Ascending aorta (tissue), 2 donors: ENCODE measurements around the gene SH3D21. TPM values are rescaled to one million over a fixed set of nuclear protein-coding genes. Genes with fewer than 3 reads are reported as not detected.

Source experiments
- DNase-seq, 2 donors: peaks; one replicate each; pipeline ENCODE4 v3.0.0-alpha.2; 2019; ENCODE audit warnings: low spot score in 2 of 2
- H3K27ac ChIP-seq, 2 donors: fragments of 200-600 bp; sonication (generic); one replicate each; pipeline ENCODE4 v1.5.1; 2016 to 2017; ENCODE audit warnings: mild to moderate bottlenecking in 1 of 2
- H3K27me3 ChIP-seq: fragments of 200-600 bp; sonication (generic); one replicate; pipeline ENCODE4 v1.5.1; 2017
- H3K36me3 ChIP-seq, 2 donors: fragments of 200-600 bp; sonication (generic); one replicate each; pipeline ENCODE4 v1.5.1; 2016
- H3K4me1 ChIP-seq, 2 donors: fragments of 200-600 bp; sonication (generic); one replicate each; pipeline ENCODE4 v1.5.1; 2016 to 2017; ENCODE audit warnings: mild to moderate bottlenecking in 1 of 2
- H3K4me3 ChIP-seq, 2 donors: fragments of 200-600 bp; sonication (generic); one replicate each; pipeline ENCODE4 v1.5.1; 2016 to 2017; ENCODE audit warnings: mild to moderate bottlenecking in 1 of 2
- H3K9me3 ChIP-seq, 2 donors: fragments of 200-600 bp; sonication (generic); one replicate each; pipeline ENCODE4 v1.5.1; 2016
- intact Hi-C: fragments of 100-400 bp; cut with DNase I; formaldehyde crosslinking; loops from one replicate; pipeline ENCODE4 v1.15.1; 2023
- total RNA-seq: library from RNA; depleted of rRNA; stranded (reverse); fragments of >200 nt; gene quantifications from one replicate; pipeline ENCODE4 v1.1.0, GENCODE V29; 2016
- TF ChIP-seq, protein P1 (sequence below), 3 experiments: fragments of 200-600 bp in 2 of 3; fragments of 450-650 bp in 1 of 3; sonication (generic) in 2 of 3; IDR thresholded peaks; one replicate each; pipeline ENCODE4 v1.5.1; 2016 to 2019; ENCODE audit warnings: antibody characterized with exemption in 3 of 3, mild to moderate bottlenecking in 1 of 3, moderate library complexity in 1 of 3

SH3D21 gene
- total RNA-seq, 1 donor from 2014 or later: 1.3 TPM

DNA sequence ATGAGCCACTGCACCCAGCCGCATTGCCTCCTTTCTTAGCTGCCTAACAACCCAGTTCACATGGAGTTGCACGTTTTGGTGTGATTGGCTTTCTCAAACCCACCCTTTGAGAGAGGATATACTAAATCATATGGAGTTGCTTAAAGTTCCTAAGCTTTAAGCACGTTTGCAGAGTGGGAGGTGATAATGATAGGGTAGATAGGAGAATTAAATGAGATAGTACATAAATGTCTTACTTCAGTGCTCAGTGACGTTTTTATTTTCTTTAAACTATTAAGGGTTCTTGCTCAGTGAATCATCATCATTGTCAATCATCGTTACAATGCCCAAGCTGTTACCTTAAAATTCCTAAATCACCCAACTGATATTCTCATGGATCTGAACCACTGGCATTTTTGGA lies 2.9 kb upstream of the SH3D21 start:
- Histone ChIP-seq H3K27ac (no peak overlapping the region), H3K27me3 (no peaks in the 10 kb centered on the region), H3K36me3 (peaks cover 45 to 60% of the 10 kb centered on the region in 2 donors), H3K4me3 (no peak overlapping the region), H3K9me3 (no peaks in the 10 kb centered on the region), H3K4me1 (peaks cover 4 to 13% of the 10 kb centered on the region in 2 donors)
- TF ChIP-seq, protein P1, sequence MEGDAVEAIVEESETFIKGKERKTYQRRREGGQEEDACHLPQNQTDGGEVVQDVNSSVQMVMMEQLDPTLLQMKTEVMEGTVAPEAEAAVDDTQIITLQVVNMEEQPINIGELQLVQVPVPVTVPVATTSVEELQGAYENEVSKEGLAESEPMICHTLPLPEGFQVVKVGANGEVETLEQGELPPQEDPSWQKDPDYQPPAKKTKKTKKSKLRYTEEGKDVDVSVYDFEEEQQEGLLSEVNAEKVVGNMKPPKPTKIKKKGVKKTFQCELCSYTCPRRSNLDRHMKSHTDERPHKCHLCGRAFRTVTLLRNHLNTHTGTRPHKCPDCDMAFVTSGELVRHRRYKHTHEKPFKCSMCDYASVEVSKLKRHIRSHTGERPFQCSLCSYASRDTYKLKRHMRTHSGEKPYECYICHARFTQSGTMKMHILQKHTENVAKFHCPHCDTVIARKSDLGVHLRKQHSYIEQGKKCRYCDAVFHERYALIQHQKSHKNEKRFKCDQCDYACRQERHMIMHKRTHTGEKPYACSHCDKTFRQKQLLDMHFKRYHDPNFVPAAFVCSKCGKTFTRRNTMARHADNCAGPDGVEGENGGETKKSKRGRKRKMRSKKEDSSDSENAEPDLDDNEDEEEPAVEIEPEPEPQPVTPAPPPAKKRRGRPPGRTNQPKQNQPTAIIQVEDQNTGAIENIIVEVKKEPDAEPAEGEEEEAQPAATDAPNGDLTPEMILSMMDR (IDR thresholded peaks at IDR 0.05): no peak
- no peak for DNase-seq
- intact Hi-C loops: no loop called here

DNA sequence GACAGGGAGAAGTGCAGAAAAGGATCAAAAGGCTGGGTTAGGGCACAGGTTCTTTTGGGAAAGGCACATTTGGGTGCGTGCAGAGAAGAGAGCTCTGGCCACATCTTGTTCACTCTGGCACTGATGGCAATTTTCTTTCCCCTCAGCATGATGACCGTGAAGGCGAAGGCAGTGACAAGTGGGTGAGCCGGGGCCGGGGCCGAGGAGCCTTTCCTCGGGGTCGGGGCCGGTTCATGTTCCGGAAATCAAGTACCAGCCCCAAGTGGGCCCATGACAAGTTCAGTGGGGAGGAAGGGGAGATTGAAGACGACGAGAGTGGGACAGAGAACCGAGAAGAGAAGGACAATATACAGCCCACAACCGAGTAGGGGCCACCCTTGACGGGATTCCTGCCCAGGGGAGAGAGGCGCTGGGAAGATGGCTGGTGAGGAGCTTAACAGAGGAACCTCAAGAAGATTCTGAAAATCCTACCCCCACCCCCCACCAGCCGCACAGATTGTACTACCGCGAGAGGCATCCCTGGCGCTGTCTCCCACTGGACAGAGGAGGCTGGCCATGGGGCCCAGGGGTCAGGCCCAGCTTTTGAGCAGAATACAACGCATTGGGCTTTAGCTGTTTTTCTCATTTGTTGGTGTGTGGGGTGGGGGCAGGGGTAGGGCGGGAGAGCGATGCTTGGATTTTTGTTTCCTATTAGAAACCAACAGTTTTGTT lies 2.4 kb upstream of the SH3D21 start:
- H3K36me3 ChIP-seq: peaks cover 42 to 54% of the 10 kb centered on the region in 2 donors
- intact Hi-C loops: no loop called here

DNA sequence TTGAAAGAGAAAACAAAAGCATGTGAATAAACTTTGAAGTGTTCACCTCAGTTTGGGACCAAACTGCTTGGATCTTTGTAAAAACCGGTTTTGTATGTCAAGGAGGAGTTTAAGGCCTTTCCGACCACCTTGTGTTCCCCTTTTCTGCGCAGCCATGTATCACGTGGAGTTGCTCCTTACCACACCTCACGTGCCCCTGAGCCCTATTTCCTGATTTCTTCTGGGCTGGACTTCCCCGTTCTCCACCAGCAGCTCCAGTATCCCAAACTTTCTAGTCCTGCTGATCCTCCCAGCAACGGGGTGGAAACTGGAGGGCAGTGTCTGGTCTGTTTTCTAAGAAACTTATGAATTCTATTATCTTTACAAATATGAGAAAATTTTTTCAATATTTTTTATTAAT lies 1.6 kb upstream of the SH3D21 start:
- H3K9me3 ChIP-seq: no peaks in the 10 kb centered on the region
- H3K27me3 ChIP-seq: no peaks in the 10 kb centered on the region
- no peak overlapping the region for H3K4me3 ChIP-seq
- DNase-seq: no peak
- peaks cover 42 to 47% of the 10 kb centered on the region in 2 donors for H3K36me3 ChIP-seq
- TF ChIP-seq, protein P1 (IDR thresholded peaks at IDR 0.05): no peak
- peak overlapping the region in 1 of 2 donors; percentile 19 for H3K27ac ChIP-seq
- H3K4me1 ChIP-seq: peaks cover 4 to 13% of the 10 kb centered on the region in 2 donors
- intact Hi-C loops: no loop called here

More for the DNA sequence above, 2.4 kb upstream of the SH3D21 start:
- Histone ChIP-seq H3K9me3 (no peaks in the 10 kb centered on the region), H3K4me3 (no peak overlapping the region), H3K4me1 (peaks cover 4 to 13% of the 10 kb centered on the region in 2 donors), H3K27ac (no peak overlapping the region), H3K27me3 (no peaks in the 10 kb centered on the region)
- no peak for DNase-seq
- TF ChIP-seq, protein P1 (IDR thresholded peaks at IDR 0.05): no peak

DNA sequence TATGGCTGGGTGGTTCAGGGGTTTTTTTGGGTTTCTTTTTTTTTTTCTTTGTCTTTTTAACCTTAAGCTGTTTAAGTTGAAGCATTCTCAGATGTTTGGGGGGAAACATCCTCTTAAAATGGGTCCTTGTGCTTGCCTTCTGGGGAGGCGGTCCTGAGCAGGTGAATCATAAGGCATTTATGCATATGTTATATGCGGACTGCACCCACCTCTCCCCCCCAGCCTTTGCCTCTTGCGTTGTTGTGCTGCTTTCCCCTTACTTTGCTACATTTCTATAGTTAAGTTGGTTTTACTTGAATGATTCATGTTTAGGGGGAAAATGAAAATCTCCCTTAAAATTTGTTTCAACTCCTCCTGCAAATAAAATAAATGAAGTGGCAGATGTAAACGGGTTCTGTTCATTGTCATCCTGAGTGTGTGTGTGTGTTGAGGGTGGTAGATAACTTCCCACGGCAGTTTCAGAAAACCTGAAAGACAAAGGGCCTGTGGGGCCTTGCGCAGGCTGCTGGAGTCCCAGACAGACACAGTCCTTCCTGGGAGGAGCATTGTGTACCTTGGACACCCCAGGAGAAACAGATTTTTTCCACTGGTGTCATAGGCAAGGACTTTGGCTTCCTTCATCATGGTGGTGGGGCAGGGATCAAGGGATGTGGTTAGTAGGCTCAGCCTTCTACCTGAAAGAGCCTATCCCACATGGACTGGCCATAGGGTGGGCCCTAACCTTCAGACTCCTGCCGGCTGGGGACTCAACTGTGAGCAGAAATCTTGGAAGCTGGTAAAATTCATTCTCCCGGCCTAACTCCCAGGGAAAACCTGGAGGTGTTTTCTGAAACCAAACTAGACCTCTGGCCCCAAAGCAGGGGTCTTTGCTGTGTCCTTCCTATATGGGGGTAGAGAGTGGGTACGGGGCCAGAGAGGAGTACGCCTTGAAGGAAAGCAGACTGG lies 926 bp upstream of the SH3D21 start:
- Histone ChIP-seq H3K9me3 (no peaks in the 10 kb centered on the region), H3K4me1 (peaks cover 4 to 11% of the 10 kb centered on the region in 2 donors), H3K27me3 (no peaks in the 10 kb centered on the region), H3K27ac (peak overlapping the region; percentile 66 to 69), H3K4me3 (no peak overlapping the region), H3K36me3 (peaks cover 37 to 40% of the 10 kb centered on the region in 2 donors)
- DNase-seq: no peak
- intact Hi-C loops: no loop called here
- TF ChIP-seq, protein P1 (IDR thresholded peaks at IDR 0.05): no peak

DNA sequence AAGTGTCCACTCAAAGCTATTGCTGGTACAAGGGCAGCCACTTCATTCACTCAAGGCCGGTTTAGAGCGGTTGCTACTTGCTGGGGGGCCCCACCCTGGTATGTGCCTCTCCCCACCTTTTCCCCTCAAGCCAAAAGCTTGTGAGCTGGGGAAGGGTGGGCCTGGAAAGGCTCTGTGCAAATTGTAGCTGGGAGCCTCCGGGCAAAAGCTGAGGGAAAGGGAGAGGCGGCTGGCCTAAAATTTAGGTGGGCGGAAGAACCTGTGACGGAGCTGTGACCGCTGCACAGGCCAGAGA lies 306 bp upstream of the SH3D21 start:
- H3K4me1 ChIP-seq: peaks cover 4 to 11% of the 10 kb centered on the region in 2 donors
- no peaks in the 10 kb centered on the region for H3K27me3 ChIP-seq
- peaks cover 32 to 34% of the 10 kb centered on the region in 2 donors for H3K36me3 ChIP-seq
- TF ChIP-seq, protein P1 (IDR thresholded peaks at IDR 0.05): no peak
- DNase-seq: no peak
- intact Hi-C loops: no loop called here
- H3K9me3 ChIP-seq: no peaks in the 10 kb centered on the region
- peak overlapping the region; percentile 84 to 88 for H3K4me3 ChIP-seq
- H3K27ac ChIP-seq: peak overlapping the region; percentile 66 to 69
